ENCODE measurements around the gene MYO3B.
"Not testable (repeated sequence)": the region's sequence is repeated elsewhere in the genome, so short reads cannot be mapped to it uniquely, and the experiment has no call there.

The MYO3B gene

DNA sequence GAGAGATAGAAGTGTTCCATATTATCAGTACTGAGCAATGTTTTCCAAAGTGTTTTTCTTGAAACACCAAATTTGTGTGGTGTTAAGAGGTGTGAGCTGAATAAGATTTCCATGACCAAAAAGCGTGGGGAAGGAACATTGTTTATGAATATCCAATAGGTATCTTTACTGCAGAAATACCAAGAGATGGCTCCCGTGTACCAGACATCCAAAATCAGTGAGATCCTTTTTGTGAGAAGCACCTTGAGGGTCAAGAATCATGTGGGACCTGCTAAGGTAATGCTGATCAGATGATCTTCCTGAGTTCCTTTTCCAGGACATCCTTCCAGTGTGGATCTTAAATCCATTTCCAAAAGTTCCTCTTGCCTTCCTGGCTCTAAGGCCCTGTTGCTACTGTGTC lies 246.0 kb downstream of the MYO3B start:
- TF ChIP-seq, protein P1, sequence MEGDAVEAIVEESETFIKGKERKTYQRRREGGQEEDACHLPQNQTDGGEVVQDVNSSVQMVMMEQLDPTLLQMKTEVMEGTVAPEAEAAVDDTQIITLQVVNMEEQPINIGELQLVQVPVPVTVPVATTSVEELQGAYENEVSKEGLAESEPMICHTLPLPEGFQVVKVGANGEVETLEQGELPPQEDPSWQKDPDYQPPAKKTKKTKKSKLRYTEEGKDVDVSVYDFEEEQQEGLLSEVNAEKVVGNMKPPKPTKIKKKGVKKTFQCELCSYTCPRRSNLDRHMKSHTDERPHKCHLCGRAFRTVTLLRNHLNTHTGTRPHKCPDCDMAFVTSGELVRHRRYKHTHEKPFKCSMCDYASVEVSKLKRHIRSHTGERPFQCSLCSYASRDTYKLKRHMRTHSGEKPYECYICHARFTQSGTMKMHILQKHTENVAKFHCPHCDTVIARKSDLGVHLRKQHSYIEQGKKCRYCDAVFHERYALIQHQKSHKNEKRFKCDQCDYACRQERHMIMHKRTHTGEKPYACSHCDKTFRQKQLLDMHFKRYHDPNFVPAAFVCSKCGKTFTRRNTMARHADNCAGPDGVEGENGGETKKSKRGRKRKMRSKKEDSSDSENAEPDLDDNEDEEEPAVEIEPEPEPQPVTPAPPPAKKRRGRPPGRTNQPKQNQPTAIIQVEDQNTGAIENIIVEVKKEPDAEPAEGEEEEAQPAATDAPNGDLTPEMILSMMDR (IDR thresholded peaks at IDR 0.05; ENCODE audit: control extremely low read depth, extremely low read depth, low read depth, missing control alignments), result no peak
- CTCF ChIA-PET, result interaction anchor here (3.1 kb wide), 1 partner anchor 15 kb away, joined by 13 read pairs; no protein-coding TSS in a partner anchor
- POLR2A ChIA-PET, result no interaction called here
- DNase-seq (ENCODE audit: extremely low spot score), result no peak

DNA sequence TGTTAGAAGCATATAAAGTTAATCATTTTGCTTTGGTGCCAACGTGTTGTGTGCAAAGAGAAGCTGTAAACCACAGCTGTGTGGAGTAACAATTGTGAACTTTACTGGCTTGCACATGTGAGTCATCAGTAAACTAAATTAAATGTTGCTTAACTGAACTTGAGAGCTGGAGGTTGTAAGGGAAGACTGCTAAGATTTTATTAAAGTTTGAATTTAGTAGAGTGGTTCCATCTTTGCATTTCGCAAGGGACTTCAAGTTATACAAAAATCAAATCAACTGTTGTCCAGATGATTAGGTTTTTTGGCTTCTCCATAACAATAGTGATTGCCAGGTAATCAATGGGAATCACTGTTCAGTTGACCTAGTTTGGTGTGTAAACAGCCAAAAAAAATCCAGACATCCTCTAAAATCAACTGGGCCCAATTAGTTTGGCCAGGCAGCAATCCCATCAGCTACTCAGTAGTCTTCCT lies 247.4 kb downstream of the MYO3B start:
- DNase-seq (ENCODE audit: extremely low spot score), result no peak
- ChIA-PET POLR2A (no interaction called here), CTCF (interaction anchor here (1.1 to 3.1 kb wide), 5 partner anchors 10 to 16 kb away, joined by 3 to 13 read pairs (median 3); no protein-coding TSS in a partner anchor)
- TF ChIP-seq, protein P1 (IDR thresholded peaks at IDR 0.05; ENCODE audit: control extremely low read depth, extremely low read depth, low read depth, missing control alignments), result no peak

DNA sequence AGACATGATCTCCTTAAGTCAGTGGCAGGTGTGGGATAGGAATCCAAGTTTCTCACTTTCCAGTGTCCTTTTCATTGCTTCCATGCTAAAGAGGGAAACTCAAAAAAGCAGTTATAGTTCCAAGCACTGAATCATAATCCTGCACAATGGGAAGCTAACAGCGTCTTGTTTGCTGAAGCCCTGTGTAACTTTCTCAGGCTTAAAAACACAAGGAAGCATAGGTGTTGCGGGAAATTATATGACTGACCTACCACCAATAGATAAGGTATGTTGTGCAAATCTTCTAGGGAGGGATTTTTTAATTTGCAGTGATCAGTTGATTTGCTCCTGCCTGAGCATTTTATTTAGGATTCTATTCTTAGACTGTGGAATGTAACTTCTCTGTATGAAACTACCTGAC lies 250.9 kb downstream of the MYO3B start:
- no peak for DNase-seq (ENCODE audit: extremely low spot score)
- TF ChIP-seq, protein P1 (IDR thresholded peaks at IDR 0.05; ENCODE audit: control extremely low read depth, extremely low read depth, low read depth, missing control alignments), result no peak
- CTCF ChIA-PET, result interaction anchor here (1.0 to 2.4 kb wide), 2 partner anchors 10 to 20 kb away, joined by 4 to 11 read pairs; no protein-coding TSS in a partner anchor
- POLR2A ChIA-PET, result no interaction called here

DNA sequence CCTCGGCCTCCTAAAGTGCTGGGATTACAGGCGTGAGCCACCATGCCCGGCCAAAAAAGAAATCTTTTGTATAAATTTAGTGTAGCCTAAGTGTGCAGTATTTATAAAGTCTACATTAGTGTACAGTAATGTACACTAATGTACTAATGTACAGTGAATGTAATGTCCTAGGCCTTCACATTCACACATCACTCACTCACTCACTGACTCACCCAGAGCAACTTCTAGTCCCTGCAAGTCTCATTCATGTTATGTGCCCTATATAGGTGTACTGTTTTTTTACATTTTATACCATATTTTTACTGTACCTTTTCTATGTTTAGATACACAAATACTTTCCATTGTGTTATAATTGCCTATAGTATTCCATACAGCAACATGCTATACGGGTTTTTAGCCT lies 254.9 kb downstream of the MYO3B start:
- ChIA-PET CTCF (interaction anchor here (0.7 kb wide), 1 partner anchor 330 kb away, joined by 3 read pairs; no protein-coding TSS in a partner anchor), POLR2A (no interaction called here)
- TF ChIP-seq, protein P1 (IDR thresholded peaks at IDR 0.05; ENCODE audit: control extremely low read depth, extremely low read depth, low read depth, missing control alignments), result no peak

DNA sequence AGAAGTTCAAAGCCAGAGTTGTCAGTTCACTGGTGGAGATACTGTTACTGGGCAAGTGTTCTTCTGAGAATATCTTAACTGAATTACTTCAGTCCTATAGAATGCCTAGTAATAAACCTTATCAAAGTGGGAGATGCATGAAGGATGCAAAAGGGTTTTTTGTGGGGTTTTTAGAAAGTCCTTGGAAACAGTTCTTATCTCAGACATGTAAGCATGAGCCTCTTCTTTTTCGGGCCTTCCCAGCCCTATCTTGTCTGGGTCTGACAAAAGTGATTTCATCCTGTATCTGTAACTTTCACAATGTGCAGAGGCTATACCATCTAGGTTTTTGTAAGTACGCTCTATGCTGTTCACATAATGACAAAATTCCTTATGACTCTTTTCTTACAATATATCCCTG lies 255.5 kb downstream of the MYO3B start:
- TF ChIP-seq, protein P1 (IDR thresholded peaks at IDR 0.05; ENCODE audit: control extremely low read depth, extremely low read depth, low read depth, missing control alignments), result no peak
- DNase-seq (ENCODE audit: extremely low spot score), result no peak
- POLR2A ChIA-PET, result no interaction called here
- CTCF ChIA-PET, result no interaction called here

More for the DNA sequence above, 254.9 kb downstream of the MYO3B start:
- no peak for DNase-seq (ENCODE audit: extremely low spot score)

DNA sequence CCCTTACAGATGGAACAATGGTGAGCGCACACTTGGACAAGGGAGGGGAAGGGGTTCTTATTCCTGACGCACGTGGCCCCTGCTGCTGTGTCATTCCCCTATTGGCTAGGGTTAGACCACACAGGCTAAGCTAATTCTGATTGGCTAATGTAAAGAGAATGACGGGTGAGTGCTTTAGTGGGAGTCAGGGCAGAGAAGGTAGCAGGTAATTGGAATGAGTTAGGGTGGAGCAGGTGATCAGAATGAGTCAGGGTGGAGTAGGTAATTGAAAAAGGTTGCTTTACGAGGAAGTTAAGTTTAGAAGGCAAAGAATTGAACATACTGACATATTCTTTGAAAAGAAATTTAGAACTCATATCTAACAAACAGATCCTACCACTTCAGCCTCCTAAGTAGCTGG lies 256.4 kb downstream of the MYO3B start:
- POLR2A ChIA-PET; DNase-seq (ENCODE audit: extremely low spot score): not testable (repeated sequence)
- CTCF ChIA-PET, result interaction anchor here (0.8 to 2.2 kb wide), 2 partner anchors 23 to 25 kb away, joined by 3 to 10 read pairs; no protein-coding TSS in a partner anchor

DNA sequence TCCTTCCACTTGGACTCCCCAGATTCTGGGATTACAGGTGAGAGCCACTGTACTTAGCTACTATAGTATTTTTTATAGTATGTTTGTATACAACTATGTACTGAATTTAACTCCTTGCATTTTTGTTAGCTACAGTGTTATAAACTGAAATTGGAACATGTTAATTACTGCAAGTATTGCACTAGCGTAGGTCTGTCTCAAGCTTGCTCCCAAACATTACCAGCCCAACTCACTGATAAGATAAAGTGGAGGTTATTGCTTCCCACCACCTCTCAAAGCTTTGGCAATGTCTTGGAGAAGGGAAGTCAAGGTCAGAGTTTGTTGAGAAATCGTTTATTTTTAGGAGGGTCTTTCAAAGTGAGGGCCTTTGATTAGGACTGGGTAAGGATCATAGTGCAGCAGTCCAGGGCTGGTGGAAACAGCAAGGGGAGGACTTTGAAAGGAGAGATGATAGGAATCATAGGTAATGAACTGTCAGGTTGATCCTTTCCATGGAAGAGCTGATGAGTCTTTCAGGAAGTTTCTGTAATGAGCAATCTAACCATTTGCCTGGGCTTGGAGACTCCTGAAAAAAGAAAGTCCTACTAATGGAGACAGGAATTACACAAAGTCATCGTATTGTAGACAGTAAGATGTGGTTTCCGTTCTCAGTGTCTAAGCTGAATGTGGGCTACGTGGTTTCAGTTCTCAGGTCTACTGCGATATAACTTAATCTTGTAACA lies 257.1 kb downstream of the MYO3B start:
- POLR2A ChIA-PET, result no interaction called here
- DNase-seq (ENCODE audit: extremely low spot score), result peak; percentile 22
- CTCF ChIA-PET, result interaction anchor here (0.8 to 2.2 kb wide), 4 partner anchors 10 to 381 kb away, joined by 3 to 10 read pairs (median 4); partner anchors contain the start of gene GAD1

More for the DNA sequence above, 257.1 kb downstream of the MYO3B start:
- TF ChIP-seq, protein P1 (IDR thresholded peaks at IDR 0.05; ENCODE audit: control extremely low read depth, extremely low read depth, low read depth, missing control alignments), result no peak
